Measurements from ENCODE around the gene TMX4. TPM values are rescaled to one million over a fixed set of nuclear protein-coding genes. Genes with fewer than 3 reads are reported as not detected.
A peak's percentile ranks its signal among the peaks of the same experiment; 100 is the strongest.

The TMX4 gene
- total RNA-seq, 1 experiment from 2014 or later, result 31.7 TPM

DNA sequence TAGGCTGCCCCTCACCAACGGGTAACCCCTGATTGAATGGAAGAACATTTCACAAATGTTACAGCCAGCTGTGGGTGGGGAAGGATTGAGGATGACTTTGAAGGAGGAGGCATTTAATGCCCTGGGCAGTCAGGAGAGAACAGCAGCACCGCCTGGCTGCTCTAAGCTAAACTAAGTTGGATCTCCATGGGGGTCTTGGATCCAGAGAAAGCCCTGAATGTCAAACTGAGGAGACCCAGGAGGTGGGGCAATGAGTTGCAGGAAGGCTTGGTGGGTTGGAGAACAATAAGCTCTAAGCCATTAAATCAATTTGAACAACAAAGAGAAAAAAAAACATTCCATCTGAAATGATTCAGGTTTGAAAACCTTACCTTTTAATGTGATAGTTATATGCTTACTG is 35.4 kb downstream of the TMX4 start:
- intact Hi-C loops (cut with micrococcal nuclease; ENCODE audit: unreplicated experiment), result no loop called here
- Histone ChIP-seq H3K27ac (ENCODE audit: low read depth, low read length, poor library complexity, severe bottlenecking) (no peak overlapping the region), H3K4me1 (ENCODE audit: insufficient read depth, low read length, poor library complexity, severe bottlenecking) (no peaks in the 10 kb centered on the region), H3K9me3 (ENCODE audit: low read depth, low read length, poor library complexity, severe bottlenecking) (no peaks in the 10 kb centered on the region), H3K36me3 (ENCODE audit: insufficient read depth, low read length, poor library complexity, severe bottlenecking) (no peaks in the 10 kb centered on the region), H3K4me3 (ENCODE audit: low read depth, low read length, poor library complexity, severe bottlenecking) (no peak overlapping the region), H3K27me3 (replicated peaks; ENCODE audit: insufficient read depth, low read depth, low read length, poor library complexity) (no peaks in the 10 kb centered on the region)
- ChIA-PET CTCF (no interaction called here), POLR2A (ENCODE audit: low non-redundant PET) (no interaction called here)
- TF ChIP-seq, protein P1, sequence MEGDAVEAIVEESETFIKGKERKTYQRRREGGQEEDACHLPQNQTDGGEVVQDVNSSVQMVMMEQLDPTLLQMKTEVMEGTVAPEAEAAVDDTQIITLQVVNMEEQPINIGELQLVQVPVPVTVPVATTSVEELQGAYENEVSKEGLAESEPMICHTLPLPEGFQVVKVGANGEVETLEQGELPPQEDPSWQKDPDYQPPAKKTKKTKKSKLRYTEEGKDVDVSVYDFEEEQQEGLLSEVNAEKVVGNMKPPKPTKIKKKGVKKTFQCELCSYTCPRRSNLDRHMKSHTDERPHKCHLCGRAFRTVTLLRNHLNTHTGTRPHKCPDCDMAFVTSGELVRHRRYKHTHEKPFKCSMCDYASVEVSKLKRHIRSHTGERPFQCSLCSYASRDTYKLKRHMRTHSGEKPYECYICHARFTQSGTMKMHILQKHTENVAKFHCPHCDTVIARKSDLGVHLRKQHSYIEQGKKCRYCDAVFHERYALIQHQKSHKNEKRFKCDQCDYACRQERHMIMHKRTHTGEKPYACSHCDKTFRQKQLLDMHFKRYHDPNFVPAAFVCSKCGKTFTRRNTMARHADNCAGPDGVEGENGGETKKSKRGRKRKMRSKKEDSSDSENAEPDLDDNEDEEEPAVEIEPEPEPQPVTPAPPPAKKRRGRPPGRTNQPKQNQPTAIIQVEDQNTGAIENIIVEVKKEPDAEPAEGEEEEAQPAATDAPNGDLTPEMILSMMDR (conservative IDR thresholded peaks at IDR 0.05; ENCODE audit: low read depth, low read length), result no peak
- TF ChIP-seq EZH2 (IDR thresholded peaks at IDR 0.05; ENCODE audit: borderline replicate concordance, low read depth, low read length, poor library complexity, severe bottlenecking), result no peak
- BruUV-seq (replicated peaks), result no TSS peak
- DNase-seq (ENCODE audit: low spot score), result no peak

DNA sequence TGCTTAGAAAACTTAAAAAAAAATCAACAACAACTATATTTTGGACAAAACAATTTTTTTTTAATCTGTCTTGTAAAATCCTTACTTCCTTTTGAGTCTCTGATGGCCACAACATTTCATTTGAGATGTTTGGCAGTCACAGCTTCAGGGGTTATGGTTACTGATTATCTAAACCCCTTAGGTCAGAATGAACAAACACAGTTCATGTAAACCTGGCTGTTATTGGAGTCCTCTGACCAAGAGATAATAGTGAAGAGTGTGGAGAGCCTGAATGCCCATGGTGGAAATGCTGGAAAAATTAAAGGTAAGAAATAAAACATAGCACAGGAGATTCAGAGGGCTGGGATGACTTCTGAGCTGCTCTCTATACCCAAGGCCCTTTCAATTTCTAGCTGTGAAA is 38.2 kb downstream of the TMX4 start:
- ChIA-PET POLR2A (ENCODE audit: low non-redundant PET) (no interaction called here), CTCF (no interaction called here)
- no peaks in the 10 kb centered on the region for H3K9me3 ChIP-seq (ENCODE audit: low read depth, low read length, poor library complexity, severe bottlenecking)
- TF ChIP-seq, protein P1 (conservative IDR thresholded peaks at IDR 0.05; ENCODE audit: low read depth, low read length), result no peak
- TF ChIP-seq EZH2 (IDR thresholded peaks at IDR 0.05; ENCODE audit: borderline replicate concordance, low read depth, low read length, poor library complexity, severe bottlenecking), result no peak
- H3K27me3 ChIP-seq (replicated peaks; ENCODE audit: insufficient read depth, low read depth, low read length, poor library complexity), result no peaks in the 10 kb centered on the region
- no peaks in the 10 kb centered on the region for H3K36me3 ChIP-seq (ENCODE audit: insufficient read depth, low read length, poor library complexity, severe bottlenecking)
- H3K4me3 ChIP-seq (ENCODE audit: low read depth, low read length, poor library complexity, severe bottlenecking), result no peak overlapping the region
- no peaks in the 10 kb centered on the region for H3K4me1 ChIP-seq (ENCODE audit: insufficient read depth, low read length, poor library complexity, severe bottlenecking)
- no TSS peak for BruUV-seq (replicated peaks)
- no peak for DNase-seq (ENCODE audit: low spot score)
- H3K27ac ChIP-seq (ENCODE audit: low read depth, low read length, poor library complexity, severe bottlenecking), result no peak overlapping the region
- intact Hi-C loops (cut with micrococcal nuclease; ENCODE audit: unreplicated experiment), result no loop called here

DNA sequence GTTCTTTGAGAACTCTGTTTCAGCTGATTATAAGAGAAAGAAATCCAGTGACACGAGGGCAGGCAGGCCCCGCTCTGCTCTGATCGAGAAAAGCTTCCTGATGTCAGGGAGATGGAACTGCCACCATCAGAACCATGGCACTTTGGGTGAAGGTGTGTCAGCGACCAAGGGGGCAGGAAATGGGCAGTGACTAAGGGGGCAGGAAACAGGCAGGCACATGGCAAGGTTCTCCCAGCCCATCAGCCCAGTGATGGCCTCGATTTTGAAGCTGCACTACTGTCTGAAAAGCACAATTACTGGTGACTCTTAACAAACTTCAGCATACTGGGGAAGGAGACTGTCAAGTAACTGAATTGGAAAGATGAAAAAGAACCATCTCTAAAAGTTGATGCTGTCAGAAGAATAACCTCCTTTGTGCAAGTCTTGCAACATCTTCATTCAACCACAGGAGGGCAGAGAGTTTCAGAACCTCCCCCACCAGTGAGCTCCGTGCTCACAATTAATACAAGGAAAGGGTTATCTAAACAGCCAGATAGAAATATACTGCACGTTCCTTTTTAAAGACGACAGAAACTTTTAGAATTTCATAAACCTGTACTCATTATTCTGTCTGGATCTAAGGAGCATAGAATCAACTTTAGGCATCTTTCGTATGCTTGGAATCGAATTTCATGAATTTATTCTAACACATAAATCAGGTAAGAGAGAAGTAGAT is 39.1 kb downstream of the TMX4 start:
- H3K4me1 ChIP-seq (ENCODE audit: insufficient read depth, low read length, poor library complexity, severe bottlenecking), result no peaks in the 10 kb centered on the region
- no peaks in the 10 kb centered on the region for H3K9me3 ChIP-seq (ENCODE audit: low read depth, low read length, poor library complexity, severe bottlenecking)
- DNase-seq (ENCODE audit: low spot score), result peak; percentile 58
- no peaks in the 10 kb centered on the region for H3K36me3 ChIP-seq (ENCODE audit: insufficient read depth, low read length, poor library complexity, severe bottlenecking)
- TF ChIP-seq, protein P1 (conservative IDR thresholded peaks at IDR 0.05; ENCODE audit: low read depth, low read length), result peak; percentile 57
- no peak for TF ChIP-seq EZH2 (IDR thresholded peaks at IDR 0.05; ENCODE audit: borderline replicate concordance, low read depth, low read length, poor library complexity, severe bottlenecking)
- H3K4me3 ChIP-seq (ENCODE audit: low read depth, low read length, poor library complexity, severe bottlenecking), result no peak overlapping the region
- no TSS peak for BruUV-seq (replicated peaks)
- intact Hi-C loops (cut with micrococcal nuclease; ENCODE audit: unreplicated experiment), result loop anchor here (1.0 kb wide), 1 partner anchor 742 kb away; no protein-coding TSS in a partner anchor
- ChIA-PET CTCF (interaction anchor here (0.6 to 1.4 kb wide), 5 partner anchors 9 to 779 kb away, joined by 3 to 12 read pairs (median 6); no protein-coding TSS in a partner anchor), POLR2A (ENCODE audit: low non-redundant PET) (no interaction called here)
- H3K27ac ChIP-seq (ENCODE audit: low read depth, low read length, poor library complexity, severe bottlenecking), result no peak overlapping the region
- H3K27me3 ChIP-seq (replicated peaks; ENCODE audit: insufficient read depth, low read depth, low read length, poor library complexity), result no peaks in the 10 kb centered on the region

Measured in A673 (cell line).